ENCODE measurements around the gene NACC2.

GRCh38 chr9:135998016-135998380 is 97.1 kb downstream of the NACC2 start:
- TF ChIP-seq CTCF (IDR thresholded peaks at IDR 0.05; ENCODE audit: low read depth, low read length, poor library complexity, severe bottlenecking) = no peak
- TF ChIP-seq EZH2phosphoT487 (IDR thresholded peaks at IDR 0.05; ENCODE audit: borderline replicate concordance, low read length) = no peak

Measured in DOHH2 (cell line).